ENCODE measurements around the gene RBBP8. TPM values are rescaled to one million over a fixed set of nuclear protein-coding genes. Genes with fewer than 3 reads are reported as not detected.

Gene RBBP8
- total and polyA plus RNA-seq, 10 of the 15 experiments (the other 5 are each of a cell fraction or from before 2014, with no cell fraction given): 46.2 to 82.3 (median 68.7) TPM

GRCh38 chr18:22951823-22952222 lies 18.7 kb downstream of the RBBP8 start:
- H2AFZ ChIP-seq (ENCODE audit: control insufficient read depth, low read depth, low read length): no peak overlapping the region
- no peak for DNase-seq (ENCODE audit: low read depth, low spot score)
- H3K36me3 ChIP-seq (ENCODE audit: control insufficient read depth in 2 of 2, insufficient read depth in 2 of 2, low read length in 1 of 2): peaks cover 5 to 9% of the 10 kb centered on the region in 2 experiments; a peak in 1 of 4 replicates
- WGBS (ENCODE audit: insufficient coverage, insufficient replicate concordance, low lambda C conversion rate, missing lambda C conversion rate): 25% methylated on average over 1 of the region's 1 CpG
- no peaks in the 10 kb centered on the region for H3K9me3 ChIP-seq (replicated peaks; ENCODE audit: control insufficient read depth, insufficient read depth, low read length)
- no peak overlapping the region for H3K4me3 ChIP-seq
- ChIA-PET SMC1A (ENCODE audit: uncharacterized antibody, unreplicated experiment) (interaction anchor here (1.0 kb wide), 1 partner anchor 9 kb away, joined by 4 read pairs; no protein-coding TSS in a partner anchor), RAD21 (ENCODE audit: unreplicated experiment) (no interaction called here), CTCF (interaction anchor here (1.8 kb wide), 1 partner anchor 9 kb away, joined by 6 read pairs; no protein-coding TSS in a partner anchor), POLR2A (no interaction called here)
- no peaks in the 10 kb centered on the region for H4K20me1 ChIP-seq (ENCODE audit: control insufficient read depth, insufficient read depth)
- intact Hi-C loops (cut with micrococcal nuclease; ENCODE audit: unreplicated experiment): no loop called here
- in situ Hi-C loops (cut with MboI): loop anchor here (10.0 to 25.0 kb wide), 2 partner anchors 57 to 1890 kb away; no protein-coding TSS in a partner anchor
- no peak for ATAC-seq
- TF ChIP-seq IKZF2 (IDR thresholded peaks at IDR 0.05) (peak in 1 of 2 experiments; percentile 36; a peak in 1 of 4 replicates), SPI1 (IDR thresholded peaks at IDR 0.05; ENCODE audit: borderline replicate concordance, insufficient read depth, low read depth, low read length) (peak; percentile 48; the same call in 1 of the 2 replicates), TARDBP (IDR thresholded peaks at IDR 0.05; ENCODE audit: borderline replicate concordance) (no peak), HDAC6 (IDR thresholded peaks at IDR 0.05; ENCODE audit: unreplicated experiment) (no peak), NFYA (IDR thresholded peaks at IDR 0.05; ENCODE audit: borderline replicate concordance, low read depth, low read length) (no peak)
- TF ChIP-seq, protein P1, sequence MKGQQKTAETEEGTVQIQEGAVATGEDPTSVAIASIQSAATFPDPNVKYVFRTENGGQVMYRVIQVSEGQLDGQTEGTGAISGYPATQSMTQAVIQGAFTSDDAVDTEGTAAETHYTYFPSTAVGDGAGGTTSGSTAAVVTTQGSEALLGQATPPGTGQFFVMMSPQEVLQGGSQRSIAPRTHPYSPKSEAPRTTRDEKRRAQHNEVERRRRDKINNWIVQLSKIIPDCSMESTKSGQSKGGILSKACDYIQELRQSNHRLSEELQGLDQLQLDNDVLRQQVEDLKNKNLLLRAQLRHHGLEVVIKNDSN (IDR thresholded peaks at IDR 0.05; ENCODE audit: borderline replicate concordance, extremely low read length, insufficient read depth, low read depth, low read length): no peak
- TF ChIP-seq, protein P2, sequence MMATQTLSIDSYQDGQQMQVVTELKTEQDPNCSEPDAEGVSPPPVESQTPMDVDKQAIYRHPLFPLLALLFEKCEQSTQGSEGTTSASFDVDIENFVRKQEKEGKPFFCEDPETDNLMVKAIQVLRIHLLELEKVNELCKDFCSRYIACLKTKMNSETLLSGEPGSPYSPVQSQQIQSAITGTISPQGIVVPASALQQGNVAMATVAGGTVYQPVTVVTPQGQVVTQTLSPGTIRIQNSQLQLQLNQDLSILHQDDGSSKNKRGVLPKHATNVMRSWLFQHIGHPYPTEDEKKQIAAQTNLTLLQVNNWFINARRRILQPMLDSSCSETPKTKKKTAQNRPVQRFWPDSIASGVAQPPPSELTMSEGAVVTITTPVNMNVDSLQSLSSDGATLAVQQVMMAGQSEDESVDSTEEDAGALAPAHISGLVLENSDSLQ (IDR thresholded peaks at IDR 0.05): peak; percentile 86
- BruUV-seq (replicated peaks): no TSS peak
- H3K27me3 ChIP-seq (replicated peaks in 1 of 2; ENCODE audit: control insufficient read depth in 2 of 2, insufficient read depth in 2 of 2, low read length in 1 of 2): no peaks in the 10 kb centered on the region
- H3K79me2 ChIP-seq (ENCODE audit: control insufficient read depth, insufficient read depth, low read length): no peaks in the 10 kb centered on the region
- no peak overlapping the region for H3K4me2 ChIP-seq (ENCODE audit: control insufficient read depth, insufficient read depth)
- no peak for FAIRE-seq
- H3K27ac ChIP-seq (ENCODE audit: control insufficient read depth, insufficient read depth): no peak overlapping the region
- no peak overlapping the region for H3K9ac ChIP-seq (ENCODE audit: control insufficient read depth, insufficient read depth, low read length)
- no peaks in the 10 kb centered on the region for H3K4me1 ChIP-seq (ENCODE audit: control insufficient read depth, insufficient read depth, low read length)
